K562 (cell line): ENCODE measurements around the gene C15orf61. TPM values are rescaled to one million over a fixed set of nuclear protein-coding genes. Genes with fewer than 3 reads are reported as not detected.
A peak's percentile ranks its signal among the peaks of the same experiment; 100 is the strongest.

Experiments
- BDP1 ChIP-seq: IDR thresholded peaks from 3 replicates; pipeline ENCODE4 v1.6.1; 2011; ENCODE audit not compliant: insufficient read length, insufficient read depth
- ELF2 ChIP-seq: fragments of 250-450 bp; sonication (Bioruptor Pico); IDR thresholded peaks from 2 replicates; pipeline ENCODE4 v1.5.0; 2021; ENCODE audit warnings: mild to moderate bottlenecking
- HCFC1 ChIP-seq: IDR thresholded peaks from 2 replicates; pipeline ENCODE4 v1.6.1; 2012; ENCODE audit warnings: low read depth, low read length, improper control_type of control experiment
- MCM7 ChIP-seq, 2 experiments: fragments of 450-650 bp; IDR thresholded peaks; 2 replicates each; pipeline ENCODE4 v1.6.1; 2016 to 2018
- NCOA6 ChIP-seq: fragments of 450-650 bp; IDR thresholded peaks from 2 replicates; pipeline ENCODE4 v1.6.1; 2017; ENCODE audit warnings: mild to moderate bottlenecking
- NCOR1 ChIP-seq: fragments of 450-650 bp; IDR thresholded peaks from 2 replicates; pipeline ENCODE4 v1.6.1; 2016; ENCODE audit warnings: mild to moderate bottlenecking, moderate library complexity
- PTTG1 ChIP-seq: fragments of 450-650 bp; IDR thresholded peaks from 2 replicates; pipeline ENCODE4 v1.6.1; 2016; ENCODE audit warnings: low read depth, mild to moderate bottlenecking, missing genetic modification characterization, missing compliant biosample characterization
- PURB ChIP-seq: sonication (generic); formaldehyde crosslinking; IDR thresholded peaks from 2 replicates; pipeline ENCODE4 v1.9.0; 2021; ENCODE audit warnings: low read depth, mild to moderate bottlenecking, missing genetic modification reagents
- PYGO2 ChIP-seq: fragments of 450-650 bp; IDR thresholded peaks from 2 replicates; pipeline ENCODE4 v1.6.1; 2016; ENCODE audit warnings: mild to moderate bottlenecking, missing genetic modification characterization, moderate library complexity, missing compliant biosample characterization
- SAFB2 ChIP-seq: fragments of 200-400 bp; formaldehyde crosslinking; IDR thresholded peaks from 2 replicates; pipeline ENCODE4 v1.6.1; 2018; ENCODE audit warnings: borderline replicate concordance, low read length, low read depth, moderate library complexity; ENCODE audit not compliant: severe bottlenecking
- TAF7 ChIP-seq: fragments of 450-650 bp; IDR thresholded peaks from 2 replicates; pipeline ENCODE4 v1.6.1; 2016; ENCODE audit warnings: missing genetic modification characterization, missing compliant biosample characterization
- TGIF2 ChIP-seq: sonication (generic); formaldehyde crosslinking; IDR thresholded peaks from 2 replicates; pipeline ENCODE4 v1.8.1; 2022; ENCODE audit warnings: mild to moderate bottlenecking, missing genetic modification reagents, moderate library complexity
- ZNF263 ChIP-seq: sonication (generic); formaldehyde crosslinking; IDR thresholded peaks from 2 replicates; pipeline ENCODE4 v1.8.0; 2022; ENCODE audit warnings: mild to moderate bottlenecking, missing genetic modification reagents, borderline replicate concordance
- ZNF589 ChIP-seq: fragments of 200-800 bp; sonication (Bioruptor generic); IDR thresholded peaks from 2 replicates; pipeline ENCODE4 v1.6.1; 2016; ENCODE audit warnings: low read depth, missing genetic modification characterization, missing compliant biosample characterization
- ZNF592 ChIP-seq: fragments of 450-650 bp; IDR thresholded peaks from 2 replicates; pipeline ENCODE4 v1.6.1; 2017; ENCODE audit warnings: antibody characterized with exemption, mild to moderate bottlenecking
- ZNF644 ChIP-seq: fragments of 200-800 bp; sonication (Bioruptor generic); IDR thresholded peaks from 2 replicates; pipeline ENCODE4 v1.6.1; 2016; ENCODE audit warnings: low read depth, missing genetic modification characterization, missing compliant biosample characterization
- polyA plus RNA-seq, 8 experiments: library from polyadenylated mRNA; depleted of rRNA in 4 of 8; stranded (reverse) in 5 of 8; unstranded in 3 of 8; fragments of >200 nt; fragmentation: Nextera tagmentation in 2 of 8; fragmentation: Illumina TruSeq in 1 of 8; extraction: Ambion mirVana in 2 of 8; extraction: Trizol in 1 of 8; gene quantifications; 2 replicates each; pipeline versions ENCODE4 v1.2.1 to v1.2.3, GENCODE V29; 2011 to 2014; ENCODE audit warnings: inconsistent platforms in 1 of 8, missing spikeins in 1 of 8
- total RNA-seq, 7 experiments: library from RNA; depleted of rRNA in 6 of 7; stranded (reverse); fragments of >200 nt in 6 of 7; fragmentation: Illumina TruSeq in 2 of 7; extraction: Trizol in 2 of 7; gene quantifications; 2 replicates each; pipeline versions ENCODE4 v1.2.1 to v1.2.3, GENCODE V29; 2011 to 2021; ENCODE audit warnings: low replicate concordance in 1 of 7
- TF ChIP-seq, protein P1 (sequence below): fragments of 250-450 bp; sonication (Bioruptor Pico); IDR thresholded peaks from 2 replicates; pipeline ENCODE4 v1.8.0; 2022; ENCODE audit warnings: moderate library complexity, mild to moderate bottlenecking, inconsistent platforms
- TF ChIP-seq, protein P2 (sequence below), 2 experiments: fragments of 450-650 bp in 1 of 2; IDR thresholded peaks; 2 replicates each; pipeline ENCODE4 v1.6.1; 2011 to 2017; ENCODE audit warnings: low read depth in 2 of 2, antibody characterized with exemption in 1 of 2, borderline replicate concordance in 1 of 2, low read length in 1 of 2, mild to moderate bottlenecking in 1 of 2, mixed read lengths in 1 of 2; ENCODE audit not compliant: control insufficient read depth in 1 of 2
- TF ChIP-seq, protein P3 (sequence below): fragments of 450-650 bp; formaldehyde crosslinking; IDR thresholded peaks from 2 replicates; pipeline ENCODE4 v1.4.0; 2022; ENCODE audit warnings: missing genetic modification characterization

Gene C15orf61
- total and polyA plus RNA-seq, 9 of the 15 experiments (the other 6 are each of a cell fraction or from before 2014, with no cell fraction given): 1.6 to 10.5 (median 4.3) TPM

GRCh38 chr15:67550522-67550921 lies 29.6 kb downstream of the C15orf61 start (continued):
- no peak; the same call in 1 of the 2 replicates for TF ChIP-seq ZNF589 (CRISPR knock-in tag)
- TF ChIP-seq, protein P1, sequence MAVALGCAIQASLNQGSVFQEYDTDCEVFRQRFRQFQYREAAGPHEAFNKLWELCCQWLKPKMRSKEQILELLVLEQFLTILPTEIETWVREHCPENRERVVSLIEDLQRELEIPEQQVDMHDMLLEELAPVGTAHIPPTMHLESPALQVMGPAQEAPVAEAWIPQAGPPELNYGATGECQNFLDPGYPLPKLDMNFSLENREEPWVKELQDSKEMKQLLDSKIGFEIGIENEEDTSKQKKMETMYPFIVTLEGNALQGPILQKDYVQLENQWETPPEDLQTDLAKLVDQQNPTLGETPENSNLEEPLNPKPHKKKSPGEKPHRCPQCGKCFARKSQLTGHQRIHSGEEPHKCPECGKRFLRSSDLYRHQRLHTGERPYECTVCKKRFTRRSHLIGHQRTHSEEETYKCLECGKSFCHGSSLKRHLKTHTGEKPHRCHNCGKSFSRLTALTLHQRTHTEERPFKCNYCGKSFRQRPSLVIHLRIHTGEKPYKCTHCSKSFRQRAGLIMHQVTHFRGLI: no peak
- TF ChIP-seq, protein P2, sequence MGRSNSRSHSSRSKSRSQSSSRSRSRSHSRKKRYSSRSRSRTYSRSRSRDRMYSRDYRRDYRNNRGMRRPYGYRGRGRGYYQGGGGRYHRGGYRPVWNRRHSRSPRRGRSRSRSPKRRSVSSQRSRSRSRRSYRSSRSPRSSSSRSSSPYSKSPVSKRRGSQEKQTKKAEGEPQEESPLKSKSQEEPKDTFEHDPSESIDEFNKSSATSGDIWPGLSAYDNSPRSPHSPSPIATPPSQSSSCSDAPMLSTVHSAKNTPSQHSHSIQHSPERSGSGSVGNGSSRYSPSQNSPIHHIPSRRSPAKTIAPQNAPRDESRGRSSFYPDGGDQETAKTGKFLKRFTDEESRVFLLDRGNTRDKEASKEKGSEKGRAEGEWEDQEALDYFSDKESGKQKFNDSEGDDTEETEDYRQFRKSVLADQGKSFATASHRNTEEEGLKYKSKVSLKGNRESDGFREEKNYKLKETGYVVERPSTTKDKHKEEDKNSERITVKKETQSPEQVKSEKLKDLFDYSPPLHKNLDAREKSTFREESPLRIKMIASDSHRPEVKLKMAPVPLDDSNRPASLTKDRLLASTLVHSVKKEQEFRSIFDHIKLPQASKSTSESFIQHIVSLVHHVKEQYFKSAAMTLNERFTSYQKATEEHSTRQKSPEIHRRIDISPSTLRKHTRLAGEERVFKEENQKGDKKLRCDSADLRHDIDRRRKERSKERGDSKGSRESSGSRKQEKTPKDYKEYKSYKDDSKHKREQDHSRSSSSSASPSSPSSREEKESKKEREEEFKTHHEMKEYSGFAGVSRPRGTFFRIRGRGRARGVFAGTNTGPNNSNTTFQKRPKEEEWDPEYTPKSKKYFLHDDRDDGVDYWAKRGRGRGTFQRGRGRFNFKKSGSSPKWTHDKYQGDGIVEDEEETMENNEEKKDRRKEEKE (IDR thresholded peaks at IDR 0.05; ENCODE audit: borderline replicate concordance in 1 of 2, control insufficient read depth in 1 of 2, low read depth in 2 of 2, low read length in 1 of 2): no peak
- peak; percentile 22; the same call in 1 of the 2 replicates for TF ChIP-seq NCOR1
- TF ChIP-seq ZNF592: peak; percentile 96
- TF ChIP-seq PURB: no peak
- no peak for TF ChIP-seq HCFC1
- no peak for TF ChIP-seq MCM7 (IDR thresholded peaks at IDR 0.05)
- TF ChIP-seq ZNF263: no peak
- no peak for TF ChIP-seq SAFB2
- peak; percentile 63; the same call in 1 of the 2 replicates for TF ChIP-seq PYGO2
- TF ChIP-seq NCOA6: no peak
- no peak for TF ChIP-seq BDP1
- no peak for TF ChIP-seq ELF2 (CRISPR knock-in tag)
- peak; percentile 61; the same call in 1 of the 2 replicates for TF ChIP-seq PTTG1
- TF ChIP-seq TGIF2 (CRISPR knock-in tag): no peak
- TF ChIP-seq, protein P3, sequence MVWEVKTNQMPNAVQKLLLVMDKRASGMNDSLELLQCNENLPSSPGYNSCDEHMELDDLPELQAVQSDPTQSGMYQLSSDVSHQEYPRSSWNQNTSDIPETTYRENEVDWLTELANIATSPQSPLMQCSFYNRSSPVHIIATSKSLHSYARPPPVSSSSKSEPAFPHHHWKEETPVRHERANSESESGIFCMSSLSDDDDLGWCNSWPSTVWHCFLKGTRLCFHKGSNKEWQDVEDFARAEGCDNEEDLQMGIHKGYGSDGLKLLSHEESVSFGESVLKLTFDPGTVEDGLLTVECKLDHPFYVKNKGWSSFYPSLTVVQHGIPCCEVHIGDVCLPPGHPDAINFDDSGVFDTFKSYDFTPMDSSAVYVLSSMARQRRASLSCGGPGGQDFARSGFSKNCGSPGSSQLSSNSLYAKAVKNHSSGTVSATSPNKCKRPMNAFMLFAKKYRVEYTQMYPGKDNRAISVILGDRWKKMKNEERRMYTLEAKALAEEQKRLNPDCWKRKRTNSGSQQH (CRISPR knock-in tag): no peak
- TF ChIP-seq TAF7: no peak
- peak; percentile 74; the same call in 1 of the 2 replicates for TF ChIP-seq ZNF644 (tag)
